Panc1 (cell line): ENCODE data around the gene GDI2.
"Not testable (repeated sequence)": the region's sequence is repeated elsewhere in the genome, so short reads cannot be mapped to it uniquely, and the experiment has no call there.

Source experiments
- POLR2AphosphoS5 ChIP-seq: IDR thresholded peaks from 2 replicates; pipeline ENCODE4 v1.6.1; 2012; ENCODE audit warnings: mild to moderate bottlenecking, low read depth, low read length, moderate library complexity
- SIN3A ChIP-seq: IDR thresholded peaks from 2 replicates; pipeline ENCODE4 v1.6.1; 2012; ENCODE audit warnings: low read depth, mild to moderate bottlenecking, low read length, moderate library complexity, borderline replicate concordance; ENCODE audit not compliant: insufficient read depth
- TCF7L2 ChIP-seq: IDR thresholded peaks from 2 replicates; pipeline ENCODE4 v1.6.1; 2011; ENCODE audit warnings: mild to moderate bottlenecking, low read depth, low read length, inconsistent platforms
- TF ChIP-seq, protein P1 (sequence below): fragments of 450-650 bp; IDR thresholded peaks from 2 replicates; pipeline ENCODE4 v1.5.1; 2017; ENCODE audit warnings: mild to moderate bottlenecking
- TF ChIP-seq, protein P2 (sequence below), 2 experiments: IDR thresholded peaks; 2 replicates each; pipeline ENCODE4 v1.6.1; 2011 to 2012; ENCODE audit warnings: low read depth in 2 of 2, control low read depth in 1 of 2, low read length in 1 of 2, mild to moderate bottlenecking in 1 of 2, moderate library complexity in 1 of 2; ENCODE audit not compliant: insufficient read depth in 1 of 2

GRCh38 chr10:5808783-5809392 is 4.3 kb downstream of the GDI2 start:
- TF ChIP-seq, protein P1, sequence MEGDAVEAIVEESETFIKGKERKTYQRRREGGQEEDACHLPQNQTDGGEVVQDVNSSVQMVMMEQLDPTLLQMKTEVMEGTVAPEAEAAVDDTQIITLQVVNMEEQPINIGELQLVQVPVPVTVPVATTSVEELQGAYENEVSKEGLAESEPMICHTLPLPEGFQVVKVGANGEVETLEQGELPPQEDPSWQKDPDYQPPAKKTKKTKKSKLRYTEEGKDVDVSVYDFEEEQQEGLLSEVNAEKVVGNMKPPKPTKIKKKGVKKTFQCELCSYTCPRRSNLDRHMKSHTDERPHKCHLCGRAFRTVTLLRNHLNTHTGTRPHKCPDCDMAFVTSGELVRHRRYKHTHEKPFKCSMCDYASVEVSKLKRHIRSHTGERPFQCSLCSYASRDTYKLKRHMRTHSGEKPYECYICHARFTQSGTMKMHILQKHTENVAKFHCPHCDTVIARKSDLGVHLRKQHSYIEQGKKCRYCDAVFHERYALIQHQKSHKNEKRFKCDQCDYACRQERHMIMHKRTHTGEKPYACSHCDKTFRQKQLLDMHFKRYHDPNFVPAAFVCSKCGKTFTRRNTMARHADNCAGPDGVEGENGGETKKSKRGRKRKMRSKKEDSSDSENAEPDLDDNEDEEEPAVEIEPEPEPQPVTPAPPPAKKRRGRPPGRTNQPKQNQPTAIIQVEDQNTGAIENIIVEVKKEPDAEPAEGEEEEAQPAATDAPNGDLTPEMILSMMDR = not testable (repeated sequence)
- TF ChIP-seq SIN3A, TCF7L2, POLR2AphosphoS5: not testable (repeated sequence)
- TF ChIP-seq, protein P2, sequence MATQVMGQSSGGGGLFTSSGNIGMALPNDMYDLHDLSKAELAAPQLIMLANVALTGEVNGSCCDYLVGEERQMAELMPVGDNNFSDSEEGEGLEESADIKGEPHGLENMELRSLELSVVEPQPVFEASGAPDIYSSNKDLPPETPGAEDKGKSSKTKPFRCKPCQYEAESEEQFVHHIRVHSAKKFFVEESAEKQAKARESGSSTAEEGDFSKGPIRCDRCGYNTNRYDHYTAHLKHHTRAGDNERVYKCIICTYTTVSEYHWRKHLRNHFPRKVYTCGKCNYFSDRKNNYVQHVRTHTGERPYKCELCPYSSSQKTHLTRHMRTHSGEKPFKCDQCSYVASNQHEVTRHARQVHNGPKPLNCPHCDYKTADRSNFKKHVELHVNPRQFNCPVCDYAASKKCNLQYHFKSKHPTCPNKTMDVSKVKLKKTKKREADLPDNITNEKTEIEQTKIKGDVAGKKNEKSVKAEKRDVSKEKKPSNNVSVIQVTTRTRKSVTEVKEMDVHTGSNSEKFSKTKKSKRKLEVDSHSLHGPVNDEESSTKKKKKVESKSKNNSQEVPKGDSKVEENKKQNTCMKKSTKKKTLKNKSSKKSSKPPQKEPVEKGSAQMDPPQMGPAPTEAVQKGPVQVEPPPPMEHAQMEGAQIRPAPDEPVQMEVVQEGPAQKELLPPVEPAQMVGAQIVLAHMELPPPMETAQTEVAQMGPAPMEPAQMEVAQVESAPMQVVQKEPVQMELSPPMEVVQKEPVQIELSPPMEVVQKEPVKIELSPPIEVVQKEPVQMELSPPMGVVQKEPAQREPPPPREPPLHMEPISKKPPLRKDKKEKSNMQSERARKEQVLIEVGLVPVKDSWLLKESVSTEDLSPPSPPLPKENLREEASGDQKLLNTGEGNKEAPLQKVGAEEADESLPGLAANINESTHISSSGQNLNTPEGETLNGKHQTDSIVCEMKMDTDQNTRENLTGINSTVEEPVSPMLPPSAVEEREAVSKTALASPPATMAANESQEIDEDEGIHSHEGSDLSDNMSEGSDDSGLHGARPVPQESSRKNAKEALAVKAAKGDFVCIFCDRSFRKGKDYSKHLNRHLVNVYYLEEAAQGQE (IDR thresholded peaks at IDR 0.05; ENCODE audit: insufficient read depth in 1 of 2, low read depth in 2 of 2, low read length in 1 of 2) = not testable (repeated sequence)
